Keratinocyte (primary cell): ENCODE results near the gene PLEKHG4. TPM values are rescaled to one million over a fixed set of nuclear protein-coding genes. Genes with fewer than 3 reads are reported as not detected.

Source experiments
- DNase-seq: peaks from one replicate; pipeline ENCODE4 v3.0.0-alpha.2; 2011; ENCODE audit warnings: low read depth, missing footprints, low spot score
- FAIRE-seq: peaks from 2 replicates; lab custom pipeline; 2011; peaks lifted over from hg19 to GRCh38; lab: Jason Lieb, UNC
- H2AFZ ChIP-seq: 2 replicates; pipeline ENCODE4 v1.6.0; 2012; ENCODE audit warnings: low read length, control low read depth, inconsistent platforms; ENCODE audit not compliant: control insufficient read depth
- H3K27ac ChIP-seq: 2 replicates; pipeline ENCODE4 v1.5.1; 2011; ENCODE audit warnings: low read length; ENCODE audit not compliant: control insufficient read depth, insufficient read depth
- H3K27me3 ChIP-seq: 3 replicates; pipeline ENCODE4 v1.6.0; 2011; ENCODE audit warnings: low read length; ENCODE audit not compliant: control insufficient read depth, insufficient read depth; ENCODE audit errors: extremely low read depth
- H3K36me3 ChIP-seq, 2 experiments: 2 replicates in 1 of 2; 3 replicates in 1 of 2; pipeline ENCODE4 v1.5.1; 2011; ENCODE audit warnings: low read length in 2 of 2, mild to moderate bottlenecking in 1 of 2; ENCODE audit not compliant: control insufficient read depth in 2 of 2, insufficient read depth in 2 of 2; ENCODE audit errors: extremely low read depth in 1 of 2
- H3K4me1 ChIP-seq: 3 replicates; pipeline ENCODE4 v1.5.1; 2011; ENCODE audit warnings: low read length; ENCODE audit not compliant: control insufficient read depth, insufficient read depth; ENCODE audit errors: extremely low read depth
- H3K4me2 ChIP-seq: 3 replicates; pipeline ENCODE4 v1.6.0; 2011; ENCODE audit warnings: low read depth, low read length; ENCODE audit not compliant: control insufficient read depth, insufficient read depth; ENCODE audit errors: extremely low read depth
- H3K4me3 ChIP-seq, 3 experiments: fragments of 200-600 bp in 1 of 3; sonication (generic) in 1 of 3; 2 replicates in 2 of 3; 3 replicates in 1 of 3; pipeline ENCODE4 v1.5.1; 2011 to 2016; ENCODE audit warnings: low read length in 3 of 3, mild to moderate bottlenecking in 3 of 3, control low read depth in 2 of 3, inconsistent platforms in 1 of 3, low read depth in 1 of 3, mixed read lengths in 1 of 3, mixed run types in 1 of 3, moderate library complexity in 1 of 3; ENCODE audit not compliant: control insufficient read depth in 2 of 3, insufficient read depth in 2 of 3; ENCODE audit errors: extremely low read depth in 1 of 3
- H3K79me2 ChIP-seq: 2 replicates; pipeline ENCODE4 v1.6.0; 2012; ENCODE audit warnings: low read length; ENCODE audit not compliant: control insufficient read depth, insufficient read depth
- H3K9ac ChIP-seq: 3 replicates; pipeline ENCODE4 v1.6.0; 2011; ENCODE audit warnings: low read length; ENCODE audit not compliant: control insufficient read depth, insufficient read depth; ENCODE audit errors: extremely low read depth
- H3K9me1 ChIP-seq: 3 replicates; pipeline ENCODE4 v1.6.0; 2011; ENCODE audit warnings: low read length; ENCODE audit not compliant: control insufficient read depth, insufficient read depth; ENCODE audit errors: extremely low read depth
- H3K9me3 ChIP-seq: 2 replicates; pipeline ENCODE4 v1.5.1; 2012; ENCODE audit warnings: low read depth, low read length; ENCODE audit not compliant: control insufficient read depth
- H4K20me1 ChIP-seq: 3 replicates; pipeline ENCODE4 v1.6.0; 2011; ENCODE audit warnings: low read length; ENCODE audit not compliant: control insufficient read depth, insufficient read depth; ENCODE audit errors: extremely low read depth
- EZH2 ChIP-seq: IDR thresholded peaks from one replicate; pipeline ENCODE4 v1.6.1; 2012; ENCODE audit warnings: inconsistent platforms, mild to moderate bottlenecking, low read length, moderate library complexity
- dilution Hi-C: fragments of 300-500 bp; cut with MboI; formaldehyde crosslinking; loops from one replicate; pipeline ENCODE4 v1.7.0; 2020; ENCODE audit warnings: low sequenced_read_pairs; ENCODE audit not compliant: extremely low pct_ligation_motif_present
- polyA plus RNA-seq, 5 experiments: library from polyadenylated mRNA; depleted of rRNA in 3 of 5; stranded (reverse) in 3 of 5; stranded (forward) in 1 of 5; unstranded in 1 of 5; fragments of >200 nt; gene quantifications; 1 replicate in 1 of 5; 2 replicates in 3 of 5; 3 replicates in 1 of 5; pipeline versions ENCODE4 v1.2.1 to v1.2.3, GENCODE V29; 2011 to 2012; ENCODE audit warnings: missing spikeins in 2 of 5, low read depth in 1 of 5, low replicate concordance in 1 of 5
- TF ChIP-seq, protein P1 (sequence below), 3 experiments: IDR thresholded peaks in 1 of 3; conservative IDR thresholded peaks in 1 of 3; optimal IDR thresholded peaks in 1 of 3; 2 replicates in 2 of 3; 3 replicates in 1 of 3; pipeline versions ENCODE3 to v1.5.1; 2011; ENCODE audit warnings: low read length in 3 of 3, mild to moderate bottlenecking in 3 of 3, moderate library complexity in 2 of 3, control low read depth in 1 of 3, inconsistent platforms in 1 of 3; ENCODE audit not compliant: insufficient read depth in 2 of 3; ENCODE audit errors: extremely low read depth in 1 of 3

The PLEKHG4 gene
- polyA plus RNA-seq, 1 donor (not counting 4 experiments of a cell fraction or from before 2014, with no cell fraction given) = 1.3 TPM

DNA sequence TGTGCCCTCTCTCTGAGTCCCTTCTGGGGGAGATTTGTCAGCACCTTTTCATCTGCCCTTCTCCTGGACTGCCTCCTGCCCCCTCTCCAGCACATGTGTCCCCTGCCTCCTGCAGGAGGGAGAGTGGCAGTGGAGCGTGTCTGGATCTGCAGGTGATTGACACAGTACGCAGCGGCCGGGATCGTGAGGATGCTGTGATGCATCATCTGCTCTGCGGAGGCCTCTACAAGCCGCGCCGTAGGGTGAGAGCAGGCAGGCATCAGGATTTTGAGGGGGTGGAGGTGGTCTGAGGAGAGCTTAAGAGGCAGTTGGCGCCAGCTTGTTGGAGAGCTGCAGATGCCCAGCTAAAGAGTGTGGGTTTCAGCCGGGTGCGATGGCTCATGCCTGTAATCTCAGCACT is 19.6 kb upstream of the PLEKHG4 start:
- Histone ChIP-seq H3K27me3 (peaks cover 11% of the 10 kb centered on the region), H3K27ac (no peak overlapping the region), H3K4me1 (no peaks in the 10 kb centered on the region), H3K36me3 (no peaks in the 10 kb centered on the region), H3K79me2 (no peaks in the 10 kb centered on the region), H4K20me1 (no peaks in the 10 kb centered on the region), H3K4me3 (no peak overlapping the region), H3K9ac (no peak overlapping the region), H3K9me3 (no peaks in the 10 kb centered on the region), H3K4me2 (no peak overlapping the region), H3K9me1 (no peaks in the 10 kb centered on the region), H2AFZ (no peak overlapping the region)
- FAIRE-seq (no peak), DNase-seq (no peak)
- no peak for TF ChIP-seq EZH2
- TF ChIP-seq, protein P1, sequence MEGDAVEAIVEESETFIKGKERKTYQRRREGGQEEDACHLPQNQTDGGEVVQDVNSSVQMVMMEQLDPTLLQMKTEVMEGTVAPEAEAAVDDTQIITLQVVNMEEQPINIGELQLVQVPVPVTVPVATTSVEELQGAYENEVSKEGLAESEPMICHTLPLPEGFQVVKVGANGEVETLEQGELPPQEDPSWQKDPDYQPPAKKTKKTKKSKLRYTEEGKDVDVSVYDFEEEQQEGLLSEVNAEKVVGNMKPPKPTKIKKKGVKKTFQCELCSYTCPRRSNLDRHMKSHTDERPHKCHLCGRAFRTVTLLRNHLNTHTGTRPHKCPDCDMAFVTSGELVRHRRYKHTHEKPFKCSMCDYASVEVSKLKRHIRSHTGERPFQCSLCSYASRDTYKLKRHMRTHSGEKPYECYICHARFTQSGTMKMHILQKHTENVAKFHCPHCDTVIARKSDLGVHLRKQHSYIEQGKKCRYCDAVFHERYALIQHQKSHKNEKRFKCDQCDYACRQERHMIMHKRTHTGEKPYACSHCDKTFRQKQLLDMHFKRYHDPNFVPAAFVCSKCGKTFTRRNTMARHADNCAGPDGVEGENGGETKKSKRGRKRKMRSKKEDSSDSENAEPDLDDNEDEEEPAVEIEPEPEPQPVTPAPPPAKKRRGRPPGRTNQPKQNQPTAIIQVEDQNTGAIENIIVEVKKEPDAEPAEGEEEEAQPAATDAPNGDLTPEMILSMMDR (optimal IDR thresholded peaks at IDR 0.05 in 1 of 3, IDR thresholded peaks at IDR 0.05 in 1 of 3, conservative IDR thresholded peaks at IDR 0.05 in 1 of 3; ENCODE audit: extremely low read depth in 1 of 3, insufficient read depth in 2 of 3, low read length in 3 of 3) = no peak
- dilution Hi-C loops = no loop called here

DNA sequence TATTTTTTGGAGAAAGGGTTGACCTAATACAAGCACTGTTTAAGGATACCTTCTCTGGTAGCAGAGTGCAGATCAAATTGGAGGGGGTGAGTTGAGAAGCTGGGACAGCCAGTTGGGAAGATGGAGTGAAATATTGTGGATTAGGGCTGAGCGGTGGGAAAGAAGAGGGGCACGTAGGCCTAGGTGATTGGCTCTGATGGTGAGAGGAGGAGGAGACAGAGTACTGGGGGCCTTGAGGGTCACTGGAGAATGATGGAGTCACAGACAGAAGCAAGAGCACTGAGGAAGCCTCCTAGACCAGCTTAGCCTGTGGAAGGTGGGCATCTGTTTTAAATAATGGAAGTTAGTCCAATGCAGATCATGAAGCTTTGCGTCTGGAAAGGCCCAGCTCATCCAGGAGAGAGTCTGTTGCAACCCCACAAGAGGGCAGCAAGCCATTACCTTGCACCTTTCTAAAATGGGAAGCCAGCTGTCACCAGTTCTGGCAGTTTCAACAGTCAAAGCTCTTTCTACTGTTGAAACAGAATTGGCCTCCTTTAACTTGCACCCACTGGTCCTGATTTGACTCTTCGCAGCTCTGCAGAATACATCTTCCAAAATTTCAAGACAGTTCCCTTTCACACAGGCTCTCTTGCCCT is 18.8 kb upstream of the PLEKHG4 start:
- H3K36me3 ChIP-seq = no peaks in the 10 kb centered on the region
- H2AFZ ChIP-seq = no peak overlapping the region
- H3K9me3 ChIP-seq = no peaks in the 10 kb centered on the region
- FAIRE-seq = peak; percentile 77
- no peaks in the 10 kb centered on the region for H3K79me2 ChIP-seq
- H3K4me3 ChIP-seq = no peak overlapping the region
- no peak overlapping the region for H3K4me2 ChIP-seq
- no peaks in the 10 kb centered on the region for H4K20me1 ChIP-seq
- H3K27ac ChIP-seq = no peak overlapping the region
- H3K27me3 ChIP-seq = peaks cover 17% of the 10 kb centered on the region
- no peak for DNase-seq
- no peaks in the 10 kb centered on the region for H3K4me1 ChIP-seq
- dilution Hi-C loops = no loop called here
- no peak overlapping the region for H3K9ac ChIP-seq
- TF ChIP-seq, protein P1 (optimal IDR thresholded peaks at IDR 0.05 in 1 of 3, IDR thresholded peaks at IDR 0.05 in 1 of 3, conservative IDR thresholded peaks at IDR 0.05 in 1 of 3; ENCODE audit: extremely low read depth in 1 of 3, insufficient read depth in 2 of 3, low read length in 3 of 3) = peak; percentile 76 to 85 (median 80)
- no peak for TF ChIP-seq EZH2
- no peaks in the 10 kb centered on the region for H3K9me1 ChIP-seq
